Breast epithelium (tissue), 4 donors: ENCODE data around the gene EHMT1. TPM values are rescaled to one million over a fixed set of nuclear protein-coding genes. Genes with fewer than 3 reads are reported as not detected.
A peak's percentile ranks its signal among the peaks of the same experiment; 100 is the strongest.

Source experiments
- DNase-seq, 2 donors: peaks; one replicate each; pipeline ENCODE4 v3.0.0-alpha.2; 2019; ENCODE audit warnings: low spot score in 2 of 2
- H3K27ac ChIP-seq, 2 donors: fragments of 200-600 bp; sonication (generic) in 1 of 2; one replicate each; pipeline ENCODE4 v1.5.1; 2016 to 2019; ENCODE audit warnings: mild to moderate bottlenecking in 1 of 2
- H3K27me3 ChIP-seq, 2 donors: fragments of 200-600 bp; sonication (generic) in 1 of 2; one replicate each; pipeline versions ENCODE4 v1.5.1 to v1.6.0; 2017 to 2019; ENCODE audit warnings: control low read depth in 1 of 2, mild to moderate bottlenecking in 1 of 2
- H3K36me3 ChIP-seq: fragments of 200-600 bp; one replicate; pipeline ENCODE4 v1.5.1; 2019
- H3K4me1 ChIP-seq, 2 donors: fragments of 200-600 bp; sonication (generic); one replicate each; pipeline ENCODE4 v1.5.1; 2016 to 2019; ENCODE audit warnings: control low read depth in 1 of 2
- H3K4me3 ChIP-seq, 3 donors: fragments of 200-600 bp; sonication (generic); 1 replicate in 2 of 3; 2 replicates in 1 of 3; pipeline ENCODE4 v1.5.1; 2016 to 2019; ENCODE audit warnings: mild to moderate bottlenecking in 3 of 3, moderate library complexity in 2 of 3
- H3K9me3 ChIP-seq, 2 donors: fragments of 200-600 bp; sonication (generic) in 1 of 2; one replicate each; pipeline ENCODE4 v1.5.1; 2016 to 2019; ENCODE audit warnings: control low read depth in 1 of 2
- POLR2A ChIP-seq: fragments of 450-650 bp; IDR thresholded peaks from one replicate; pipeline ENCODE4 v1.6.1; 2016; ENCODE audit warnings: antibody characterized with exemption, mild to moderate bottlenecking, moderate library complexity
- POLR2AphosphoS5 ChIP-seq, 3 donors: sonication (generic); formaldehyde crosslinking; IDR thresholded peaks; one replicate each; pipeline ENCODE4 v1.6.1; 2017; ENCODE audit warnings: antibody characterized with exemption in 3 of 3
- intact Hi-C: fragments of 100-400 bp; cut with DNase I; formaldehyde crosslinking; loops from one replicate; pipeline ENCODE4 v1.15.1; 2023; ENCODE audit warnings: low total_unique reads
- total RNA-seq, 3 donors: library from RNA; depleted of rRNA; stranded (reverse); fragments of >200 nt; gene quantifications; one replicate each; pipeline ENCODE4 v1.1.0, GENCODE V29; 2016
- TF ChIP-seq, protein P1 (sequence below), 3 donors: fragments of 450-650 bp; IDR thresholded peaks; one replicate each; pipeline ENCODE4 v1.5.1; 2016 to 2017; ENCODE audit warnings: antibody characterized with exemption in 3 of 3, mild to moderate bottlenecking in 3 of 3, moderate library complexity in 3 of 3

EHMT1 gene
- total RNA-seq, 3 donors from 2014 or later, result 63.7 to 113 (median 91.2) TPM

DNA sequence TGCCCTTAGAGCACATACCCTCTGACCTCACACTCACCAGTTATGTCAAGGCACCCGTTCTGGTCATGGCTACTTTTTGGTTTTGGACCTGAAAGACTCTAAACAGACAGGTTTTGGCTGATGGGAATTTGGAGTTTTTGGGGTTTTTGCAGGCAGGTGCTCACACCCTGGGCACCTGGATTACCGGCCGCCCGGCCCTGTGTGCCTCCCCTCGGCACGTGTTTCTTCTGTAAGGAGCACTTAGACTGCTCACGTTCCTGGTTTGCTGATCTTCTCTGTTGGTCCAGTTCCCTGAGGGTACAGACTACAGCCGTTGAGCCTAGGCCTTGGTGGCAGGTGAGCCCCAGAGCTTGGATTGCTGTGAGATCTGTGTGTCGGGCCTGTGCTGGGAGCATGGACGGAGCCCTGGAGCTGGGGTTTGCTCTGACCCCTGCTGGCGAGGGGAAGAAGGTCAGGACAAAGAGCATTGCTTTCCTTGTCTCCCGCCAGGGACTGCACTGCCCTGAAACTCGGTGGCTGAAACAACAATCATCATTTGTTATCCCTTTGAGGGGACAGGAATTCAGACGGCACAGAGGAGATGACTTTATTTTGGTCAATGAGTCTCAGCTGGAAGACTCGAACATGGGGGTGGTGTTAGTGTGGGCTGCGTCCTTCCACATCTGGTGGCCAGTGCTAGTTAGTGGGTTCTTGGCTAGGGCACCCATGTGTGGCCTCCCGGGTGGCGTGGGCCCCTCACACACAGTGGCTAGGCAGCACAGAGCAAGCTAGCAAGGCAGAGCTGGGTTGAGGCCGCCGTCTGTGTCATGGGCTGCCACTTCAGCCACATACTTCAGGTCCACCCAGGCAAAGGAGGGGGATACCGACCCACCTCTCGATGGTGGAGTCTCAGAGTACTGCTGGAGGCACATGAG lies 76.4 kb downstream of the EHMT1 start:
- intact Hi-C loops, result no loop called here
- TF ChIP-seq, protein P1, sequence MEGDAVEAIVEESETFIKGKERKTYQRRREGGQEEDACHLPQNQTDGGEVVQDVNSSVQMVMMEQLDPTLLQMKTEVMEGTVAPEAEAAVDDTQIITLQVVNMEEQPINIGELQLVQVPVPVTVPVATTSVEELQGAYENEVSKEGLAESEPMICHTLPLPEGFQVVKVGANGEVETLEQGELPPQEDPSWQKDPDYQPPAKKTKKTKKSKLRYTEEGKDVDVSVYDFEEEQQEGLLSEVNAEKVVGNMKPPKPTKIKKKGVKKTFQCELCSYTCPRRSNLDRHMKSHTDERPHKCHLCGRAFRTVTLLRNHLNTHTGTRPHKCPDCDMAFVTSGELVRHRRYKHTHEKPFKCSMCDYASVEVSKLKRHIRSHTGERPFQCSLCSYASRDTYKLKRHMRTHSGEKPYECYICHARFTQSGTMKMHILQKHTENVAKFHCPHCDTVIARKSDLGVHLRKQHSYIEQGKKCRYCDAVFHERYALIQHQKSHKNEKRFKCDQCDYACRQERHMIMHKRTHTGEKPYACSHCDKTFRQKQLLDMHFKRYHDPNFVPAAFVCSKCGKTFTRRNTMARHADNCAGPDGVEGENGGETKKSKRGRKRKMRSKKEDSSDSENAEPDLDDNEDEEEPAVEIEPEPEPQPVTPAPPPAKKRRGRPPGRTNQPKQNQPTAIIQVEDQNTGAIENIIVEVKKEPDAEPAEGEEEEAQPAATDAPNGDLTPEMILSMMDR (IDR thresholded peaks at IDR 0.05), result peak; percentile 48 to 58 (median 52)
- TF ChIP-seq POLR2AphosphoS5 (IDR thresholded peaks at IDR 0.05) (no peak), POLR2A (no peak)
- Histone ChIP-seq H3K4me3 (no peak overlapping the region), H3K9me3 (no peaks in the 10 kb centered on the region), H3K27me3 (no peaks in the 10 kb centered on the region), H3K36me3 (no peaks in the 10 kb centered on the region), H3K4me1 (peaks cover 0 to 6% of the 10 kb centered on the region in 2 donors), H3K27ac (no peak overlapping the region)
- no peak for DNase-seq

DNA sequence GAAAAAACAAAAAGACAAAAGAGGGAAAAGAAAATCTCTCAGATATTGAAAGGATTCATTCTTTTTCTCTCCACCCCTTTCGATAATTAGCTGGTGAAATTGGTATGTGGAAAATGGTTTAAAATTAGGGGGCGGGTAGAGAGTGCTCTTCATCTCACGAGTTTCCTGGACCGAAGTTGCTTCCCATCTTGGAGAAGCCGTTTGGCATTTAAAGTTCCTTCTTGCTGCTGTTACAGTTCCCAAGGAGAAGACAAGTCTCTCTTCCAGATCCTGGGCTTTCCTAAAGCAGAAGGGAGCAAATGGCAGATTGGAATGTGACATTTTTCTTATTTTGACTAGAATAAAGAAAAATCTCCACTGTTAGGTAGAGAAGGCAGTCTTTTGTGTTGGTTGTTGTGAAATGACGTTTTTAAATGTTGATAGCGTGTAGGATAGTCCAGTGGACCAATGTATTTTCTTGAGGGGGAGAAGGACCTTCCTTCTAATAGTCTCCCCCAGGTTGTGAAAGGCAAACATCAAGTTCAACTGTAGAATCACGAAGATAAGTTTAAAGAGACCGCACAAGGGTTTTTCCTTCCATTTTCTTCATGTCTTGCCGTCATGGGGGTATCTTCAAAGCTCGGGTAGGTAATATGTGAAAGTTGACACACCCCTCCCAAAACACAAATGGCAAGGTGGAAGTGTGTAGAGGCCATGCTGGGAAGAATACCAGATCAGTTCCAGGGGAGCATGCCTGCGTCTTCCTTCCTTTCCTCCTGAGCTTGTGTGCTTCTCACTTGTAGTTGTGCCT lies 77.5 kb downstream of the EHMT1 start:
- H3K4me1 ChIP-seq, result peaks cover 0 to 6% of the 10 kb centered on the region in 2 donors
- intact Hi-C loops, result no loop called here
- no peak for DNase-seq
- TF ChIP-seq POLR2AphosphoS5 (IDR thresholded peaks at IDR 0.05) (no peak), POLR2A (no peak)
- TF ChIP-seq, protein P1 (IDR thresholded peaks at IDR 0.05), result no peak
- no peaks in the 10 kb centered on the region for H3K9me3 ChIP-seq
- no peak overlapping the region for H3K27ac ChIP-seq
- H3K27me3 ChIP-seq, result no peaks in the 10 kb centered on the region
- H3K36me3 ChIP-seq, result no peaks in the 10 kb centered on the region
- H3K4me3 ChIP-seq, result no peak overlapping the region

DNA sequence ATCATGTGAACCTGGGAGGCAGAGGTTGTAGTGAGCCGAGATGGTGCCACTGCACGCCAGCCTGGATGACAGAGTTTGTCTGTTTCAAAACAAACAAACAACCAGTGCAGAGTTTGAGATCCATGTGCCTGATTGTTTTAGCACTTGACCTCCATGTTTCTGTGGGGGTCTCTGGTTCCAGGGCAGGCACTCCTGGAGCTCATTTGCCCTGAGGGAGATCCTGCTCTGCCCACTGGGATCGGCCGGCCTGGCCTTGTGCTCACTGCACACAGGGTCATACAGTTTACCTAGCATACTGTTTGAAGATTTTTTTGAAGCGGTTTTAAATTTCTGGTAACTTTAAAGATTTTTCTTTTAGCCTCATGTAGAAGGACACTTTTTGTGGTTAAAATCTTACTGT lies 78.4 kb downstream of the EHMT1 start:
- peaks cover 0 to under 1% of the 10 kb centered on the region in 2 donors for H3K9me3 ChIP-seq
- peaks cover 0 to 6% of the 10 kb centered on the region in 2 donors for H3K4me1 ChIP-seq
- no peaks in the 10 kb centered on the region for H3K36me3 ChIP-seq
- DNase-seq, result no peak
- no peaks in the 10 kb centered on the region for H3K27me3 ChIP-seq
- intact Hi-C loops, result no loop called here
- no peak overlapping the region for H3K4me3 ChIP-seq
- TF ChIP-seq POLR2A, result no peak
- TF ChIP-seq, protein P1 (IDR thresholded peaks at IDR 0.05), result no peak
- TF ChIP-seq POLR2AphosphoS5 (IDR thresholded peaks at IDR 0.05), result no peak
- H3K27ac ChIP-seq, result no peak overlapping the region

DNA sequence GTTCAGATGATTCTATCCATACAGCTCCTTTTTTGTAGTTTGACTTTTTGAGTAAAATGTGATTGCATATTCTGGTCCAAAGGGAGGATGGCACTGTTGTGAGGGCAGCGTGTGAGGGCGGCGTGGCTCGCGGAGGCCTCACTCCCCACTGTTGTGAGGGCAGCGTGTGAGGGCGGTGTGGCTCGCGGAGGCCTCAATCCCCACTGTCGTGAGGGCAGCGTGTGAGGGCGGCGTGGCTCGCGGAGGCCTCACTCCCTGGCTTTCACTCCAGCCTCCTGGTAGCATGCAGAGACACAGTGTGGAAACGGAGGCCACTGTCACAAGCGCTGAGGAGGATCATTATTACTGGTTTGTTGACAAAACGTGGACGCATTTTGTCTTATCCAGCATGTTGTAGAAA lies 79.0 kb downstream of the EHMT1 start:
- no peak overlapping the region for H3K4me3 ChIP-seq
- peaks cover 0 to 6% of the 10 kb centered on the region in 2 donors for H3K4me1 ChIP-seq
- no peak for DNase-seq
- peaks cover 5 to 6% of the 10 kb centered on the region in 2 donors for H3K9me3 ChIP-seq
- no peaks in the 10 kb centered on the region for H3K36me3 ChIP-seq
- H3K27ac ChIP-seq, result no peak overlapping the region
- TF ChIP-seq POLR2A (no peak), POLR2AphosphoS5 (IDR thresholded peaks at IDR 0.05) (no peak)
- TF ChIP-seq, protein P1 (IDR thresholded peaks at IDR 0.05), result no peak
- intact Hi-C loops, result no loop called here
- no peaks in the 10 kb centered on the region for H3K27me3 ChIP-seq
